ENCODE measurements around the gene TMEM95.
"Not testable (repeated sequence)": the region's sequence is repeated elsewhere in the genome, so short reads cannot be mapped to it uniquely, and the experiment has no call there.

TMEM95 gene

DNA sequence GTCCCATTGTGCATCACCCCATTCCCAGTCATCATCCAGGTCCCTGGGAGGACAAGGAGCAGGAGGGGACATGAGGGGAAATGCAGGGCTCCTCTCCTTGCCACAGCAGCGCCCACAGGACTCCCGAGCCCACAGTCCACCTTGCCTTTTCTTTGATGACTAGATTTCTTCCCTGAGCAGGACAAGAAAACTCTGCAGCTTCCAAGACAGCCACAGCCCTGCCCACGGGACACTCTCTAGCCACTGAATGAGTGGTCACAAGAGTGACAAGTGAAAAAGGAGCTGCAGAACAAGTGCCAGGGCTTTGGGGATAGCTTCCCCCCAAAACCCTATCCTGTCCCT, 30.5 kb upstream of the TMEM95 start:
- DNase-seq, result no peak

DNA sequence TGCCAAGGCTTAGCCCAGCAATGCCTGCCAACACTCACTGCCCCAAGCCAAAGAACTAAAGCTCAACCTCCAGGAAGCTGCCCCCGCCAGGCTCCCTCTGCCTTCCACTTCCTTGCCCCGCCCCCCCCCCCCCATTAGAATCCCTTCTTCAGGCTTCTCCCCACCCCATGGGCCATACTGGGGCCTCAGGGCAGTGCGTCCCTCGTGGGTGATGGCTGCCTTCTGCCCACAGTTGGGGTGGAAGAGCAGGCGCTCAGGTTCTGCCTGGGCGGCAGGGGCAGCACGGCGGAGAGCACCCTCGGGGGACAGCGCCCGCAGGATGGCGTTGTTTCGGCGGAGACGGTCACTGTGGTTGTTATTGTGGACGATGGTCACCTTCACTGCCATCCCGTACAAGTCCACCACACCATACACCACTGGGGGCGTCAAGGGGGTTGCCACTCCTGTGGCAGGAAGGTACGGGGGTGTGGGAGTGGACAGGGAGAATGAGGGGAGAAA, 29.9 kb upstream of the TMEM95 start:
- no peak for DNase-seq

DNA sequence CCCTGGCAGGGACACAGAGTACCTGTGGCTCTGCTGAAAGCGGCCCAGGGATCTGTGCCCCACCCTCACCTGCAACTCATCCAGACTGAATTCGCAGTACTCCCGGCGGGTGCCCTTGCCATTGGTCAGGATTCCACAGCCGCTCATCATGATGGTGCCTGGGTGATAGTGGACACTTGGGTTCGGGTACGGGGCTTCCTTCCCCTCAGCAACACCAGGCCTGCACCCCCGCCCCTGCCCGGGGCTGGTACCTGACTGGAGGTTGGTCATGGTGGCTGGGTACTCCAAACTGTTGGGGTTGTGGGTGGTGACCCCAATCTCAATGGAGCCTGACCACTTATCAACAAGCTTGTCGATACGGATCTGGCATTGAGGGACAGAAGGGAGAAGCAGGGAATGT, 28.8 kb upstream of the TMEM95 start:
- DNase-seq, result no peak

DNA sequence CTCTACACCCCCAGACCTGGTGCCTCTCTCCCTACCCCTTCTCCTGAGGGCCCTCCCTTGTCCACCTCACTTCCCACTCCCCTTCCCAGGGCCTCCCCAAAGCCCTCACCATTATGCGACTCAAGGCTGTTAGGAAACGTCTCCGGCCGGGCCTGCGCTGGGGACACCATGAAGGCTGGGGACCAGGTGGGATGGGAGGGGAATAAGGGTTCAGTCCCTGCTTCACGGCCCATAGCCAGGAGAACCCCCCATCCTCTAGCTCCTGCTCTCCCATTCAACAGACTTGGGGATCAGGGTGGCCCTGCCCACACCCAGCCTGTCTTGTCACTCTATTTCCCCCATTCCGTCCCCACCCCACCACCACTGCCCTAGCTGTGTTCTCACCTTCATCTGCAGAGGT, 27.9 kb upstream of the TMEM95 start:
- no peak for DNase-seq

DNA sequence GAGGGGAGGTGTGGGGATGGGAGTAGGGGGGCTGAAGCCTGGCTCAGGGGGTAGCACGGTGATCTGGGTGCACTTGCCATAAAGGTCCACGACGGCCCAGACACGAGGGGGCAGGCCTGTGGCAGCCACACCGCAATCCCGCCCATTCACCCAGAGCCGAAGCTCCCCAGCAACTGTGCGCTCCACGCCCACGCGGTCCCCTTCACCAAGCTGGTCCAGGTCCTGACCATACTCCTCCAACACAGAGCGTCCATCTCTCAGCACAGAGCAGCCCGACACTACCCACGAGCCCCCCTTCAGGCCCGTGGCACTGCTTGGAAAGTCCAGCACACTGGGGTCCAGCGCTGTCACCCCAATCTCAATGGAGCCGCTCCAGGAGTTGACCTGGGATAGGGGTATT, 27.5 kb upstream of the TMEM95 start:
- DNase-seq, result no peak

DNA sequence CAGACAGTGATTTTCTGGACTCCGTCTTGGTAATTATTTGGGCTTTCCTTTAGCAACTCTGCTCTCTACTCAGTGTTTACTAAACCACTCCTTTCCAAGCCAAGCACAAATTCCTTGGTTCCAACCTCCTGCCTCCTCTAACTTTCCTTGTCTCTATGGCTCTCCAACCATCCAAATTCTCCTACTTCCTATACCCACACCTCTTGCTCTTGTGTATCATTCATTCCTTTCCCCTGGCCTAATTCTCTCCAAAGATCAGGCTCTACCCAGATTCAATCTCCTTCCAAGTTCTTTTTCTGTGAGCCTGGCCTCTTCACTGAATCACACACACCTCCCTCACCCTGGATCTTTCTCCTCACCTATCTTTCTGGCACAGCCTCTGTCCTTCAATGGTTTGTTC, 26.9 kb upstream of the TMEM95 start:
- DNase-seq, result no peak

DNA sequence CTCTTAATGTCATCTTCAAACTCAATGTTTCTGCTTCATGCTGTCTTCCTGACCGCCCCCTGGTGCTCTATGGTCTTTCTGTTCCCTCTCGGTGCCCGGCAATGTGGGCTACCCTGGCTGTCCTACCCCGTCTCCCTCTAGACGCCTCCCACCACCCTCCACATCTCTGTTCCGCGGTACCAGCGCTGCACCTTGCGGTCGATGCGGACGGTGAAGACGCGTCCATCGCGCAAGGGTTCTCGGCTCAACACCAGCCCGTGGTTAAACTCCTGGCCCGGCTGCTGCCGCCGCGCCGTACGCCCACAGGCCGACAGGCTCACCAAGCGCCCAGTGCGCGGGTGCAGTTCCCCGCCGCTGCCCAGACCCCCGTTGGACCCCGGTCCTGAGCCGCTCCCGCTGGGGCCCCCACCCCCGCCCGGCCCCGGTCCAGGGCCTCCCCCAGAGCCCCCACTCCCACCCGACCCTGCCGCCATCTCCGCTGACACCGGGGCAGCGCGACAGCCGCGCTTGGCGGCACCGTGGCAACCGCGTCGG, 26.0 kb upstream of the TMEM95 start, which contains the start of gene NEURL4:
Gene NEURL4, minus strand, starts transcription at position 496 of the 534 bp plus-strand sequence. Its CDS starts 23 bp downstream, at position 473.
- DNase-seq, result no peak

DNA sequence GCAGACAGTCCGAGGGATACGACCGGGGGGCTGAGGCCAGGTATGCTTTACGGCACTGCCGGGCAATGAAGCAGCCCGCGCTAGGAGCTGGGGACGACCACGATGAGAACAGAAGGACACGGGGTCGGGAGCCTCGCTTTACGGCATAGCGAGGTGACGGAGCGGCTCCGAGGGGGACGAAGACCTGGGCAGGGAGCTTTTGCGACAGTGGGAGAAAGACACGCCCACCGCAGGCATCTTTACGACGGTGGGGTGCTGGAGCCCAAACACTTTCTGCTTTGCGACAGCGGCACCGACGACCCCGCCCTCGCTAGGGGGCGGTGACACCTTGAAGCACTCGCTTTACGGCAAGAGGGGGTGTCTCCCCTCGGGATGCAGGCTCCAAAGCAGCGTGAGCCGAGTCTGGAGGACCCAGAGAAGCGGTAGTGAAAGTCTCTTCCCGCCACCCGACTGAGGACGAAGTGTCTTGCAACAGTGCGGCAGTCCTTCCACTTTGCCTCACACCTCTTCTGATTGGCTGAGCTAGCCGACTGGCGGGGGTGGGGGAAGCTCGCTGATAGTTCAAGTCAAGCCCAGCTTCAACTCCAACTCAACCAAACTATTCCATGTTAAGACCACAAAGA, 25.5 kb upstream of the TMEM95 start:
- DNase-seq, result peak; percentile 96

DNA sequence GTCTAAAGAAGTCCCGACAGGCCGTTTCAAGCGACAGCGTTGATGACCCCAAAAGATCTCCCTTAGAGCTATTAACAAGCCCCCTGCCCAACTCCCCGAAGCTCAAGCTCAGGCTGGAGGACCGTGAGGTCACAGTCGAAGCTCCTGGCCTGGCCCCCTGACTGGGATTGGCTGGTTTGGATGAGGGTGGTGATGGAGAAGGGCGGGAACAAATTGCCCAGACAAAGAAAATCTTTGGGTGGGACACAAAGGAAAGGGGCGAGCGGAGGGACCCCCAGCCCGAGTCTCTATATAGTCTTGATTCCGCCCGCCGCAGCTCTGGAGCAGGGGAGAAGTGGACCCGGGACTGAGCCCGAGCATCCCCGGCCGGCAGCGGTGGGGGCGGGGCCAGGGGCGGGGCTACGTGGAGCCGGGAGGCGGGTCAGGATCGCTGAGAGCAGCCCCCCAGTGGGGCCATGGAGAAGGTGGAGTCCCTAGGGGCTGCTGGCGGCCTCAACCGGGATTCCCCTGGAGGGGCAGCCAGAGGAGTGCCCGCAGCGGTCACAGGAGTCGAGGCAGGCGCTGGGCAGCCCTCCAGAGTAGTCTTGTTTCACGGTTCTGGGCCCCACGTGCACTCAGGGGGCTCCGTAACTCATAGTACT, 24.8 kb upstream of the TMEM95 start:
- peak; percentile 82 for DNase-seq

DNA sequence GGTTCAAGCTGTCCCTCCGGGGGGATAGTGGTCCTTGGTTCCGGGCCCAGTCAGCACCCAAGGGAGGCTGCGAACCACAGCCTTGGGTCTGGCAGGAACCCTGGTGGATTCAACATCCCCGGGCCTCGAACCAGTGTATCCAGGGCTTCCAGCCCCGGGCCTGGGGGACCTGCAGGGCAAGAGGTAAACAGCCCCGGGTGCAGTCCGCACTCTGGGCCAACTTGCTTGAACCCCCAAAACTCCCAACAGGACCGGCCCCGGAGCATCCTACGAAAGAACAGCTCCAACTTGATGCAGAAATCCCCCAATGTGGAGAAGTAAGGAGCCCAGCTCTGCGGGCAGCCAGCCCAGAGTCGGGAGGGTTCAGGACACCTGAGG, 24.3 kb upstream of the TMEM95 start:
- DNase-seq, result no peak

DNA sequence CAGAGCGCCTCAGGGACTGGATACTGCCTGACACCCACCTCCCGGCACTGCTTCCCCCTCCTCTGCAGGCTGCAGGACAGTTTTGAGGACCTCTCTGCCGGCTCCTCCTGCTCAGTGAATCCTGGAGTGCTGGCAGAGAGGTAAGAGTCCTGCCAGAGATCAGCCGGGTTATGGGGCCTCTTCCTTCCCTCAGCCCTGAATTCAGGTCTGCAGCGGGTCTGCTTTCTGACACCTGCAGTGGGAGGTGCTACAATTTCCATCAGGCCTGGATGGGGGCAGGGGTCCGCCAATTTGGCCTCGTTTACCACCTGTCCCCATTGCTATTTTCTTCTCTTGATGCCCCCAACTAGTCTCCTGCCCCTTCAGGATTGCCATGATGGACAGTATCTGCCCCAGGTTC, 22.8 kb upstream of the TMEM95 start:
- DNase-seq, result no peak

DNA sequence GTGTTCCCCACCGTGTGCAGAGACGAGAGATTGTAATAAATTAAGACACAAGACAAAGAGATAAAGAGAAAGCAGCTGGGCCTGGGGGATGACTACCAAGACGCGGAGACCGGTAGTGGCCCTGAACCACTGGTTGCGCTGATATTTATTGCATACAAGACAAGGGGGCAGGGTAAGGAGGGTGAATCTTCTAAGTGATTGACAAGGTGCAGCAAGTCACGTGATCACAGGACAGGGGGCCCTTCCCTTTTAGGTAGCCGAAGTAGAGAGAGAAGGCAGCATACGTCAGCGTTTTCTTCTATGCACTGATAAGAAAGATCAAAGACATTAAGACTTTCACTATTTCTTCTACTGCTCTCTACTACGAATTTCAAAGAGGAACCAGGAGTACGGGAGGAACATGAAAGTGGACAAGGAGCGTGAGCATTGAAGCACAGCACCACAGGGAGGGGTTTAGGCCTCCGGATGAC, 22.3 kb upstream of the TMEM95 start:
- not testable (repeated sequence) for DNase-seq

DNA sequence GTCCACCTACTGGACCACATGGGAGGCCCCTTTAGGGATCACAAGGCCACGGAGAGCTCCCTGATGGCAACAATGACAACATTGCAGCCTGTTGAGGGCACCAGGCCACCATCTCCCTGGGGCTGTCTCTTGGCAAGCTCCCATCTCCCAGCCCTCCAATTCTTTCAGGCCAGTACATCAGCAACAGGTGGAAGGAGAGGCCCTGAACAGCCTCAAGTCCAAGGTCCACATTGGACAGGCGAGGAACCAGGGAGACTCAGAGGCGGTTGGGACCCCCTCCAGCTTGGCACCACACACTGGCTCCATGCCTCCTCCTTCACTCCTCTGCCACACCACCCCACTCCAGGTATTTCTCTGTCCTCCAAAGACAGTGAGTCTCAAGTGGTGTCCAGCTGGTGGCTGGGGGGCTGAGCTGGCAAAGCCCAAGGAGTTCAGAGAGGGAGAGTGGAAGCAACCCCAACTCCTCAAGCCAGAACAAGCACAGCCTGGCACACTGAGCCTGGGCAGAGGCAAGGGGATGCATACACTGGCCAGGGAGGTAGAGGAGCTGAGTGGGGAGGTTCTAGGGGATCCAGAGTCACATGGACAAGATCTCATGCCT, 19.9 kb upstream of the TMEM95 start:
- DNase-seq, result no peak

DNA sequence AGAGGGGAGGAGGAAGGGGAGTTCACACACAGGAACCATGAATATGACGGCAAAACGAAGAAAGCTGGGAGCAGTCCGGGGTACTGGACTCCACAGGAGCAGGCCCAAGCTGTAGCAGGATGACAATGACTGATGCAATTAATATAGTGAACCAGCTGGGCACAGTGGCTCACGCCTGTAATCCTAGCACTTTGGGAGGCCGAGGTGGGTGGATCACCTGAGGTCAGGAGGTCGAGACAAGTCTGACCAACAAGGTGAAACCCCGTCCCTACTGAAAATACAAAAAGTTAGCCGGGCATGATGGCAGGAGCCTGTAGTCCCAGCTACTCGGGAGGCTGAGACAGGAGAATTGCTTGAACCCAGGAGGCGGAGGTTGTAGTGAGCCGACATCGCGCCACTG, 19.2 kb upstream of the TMEM95 start:
- not testable (repeated sequence) for DNase-seq

DNA sequence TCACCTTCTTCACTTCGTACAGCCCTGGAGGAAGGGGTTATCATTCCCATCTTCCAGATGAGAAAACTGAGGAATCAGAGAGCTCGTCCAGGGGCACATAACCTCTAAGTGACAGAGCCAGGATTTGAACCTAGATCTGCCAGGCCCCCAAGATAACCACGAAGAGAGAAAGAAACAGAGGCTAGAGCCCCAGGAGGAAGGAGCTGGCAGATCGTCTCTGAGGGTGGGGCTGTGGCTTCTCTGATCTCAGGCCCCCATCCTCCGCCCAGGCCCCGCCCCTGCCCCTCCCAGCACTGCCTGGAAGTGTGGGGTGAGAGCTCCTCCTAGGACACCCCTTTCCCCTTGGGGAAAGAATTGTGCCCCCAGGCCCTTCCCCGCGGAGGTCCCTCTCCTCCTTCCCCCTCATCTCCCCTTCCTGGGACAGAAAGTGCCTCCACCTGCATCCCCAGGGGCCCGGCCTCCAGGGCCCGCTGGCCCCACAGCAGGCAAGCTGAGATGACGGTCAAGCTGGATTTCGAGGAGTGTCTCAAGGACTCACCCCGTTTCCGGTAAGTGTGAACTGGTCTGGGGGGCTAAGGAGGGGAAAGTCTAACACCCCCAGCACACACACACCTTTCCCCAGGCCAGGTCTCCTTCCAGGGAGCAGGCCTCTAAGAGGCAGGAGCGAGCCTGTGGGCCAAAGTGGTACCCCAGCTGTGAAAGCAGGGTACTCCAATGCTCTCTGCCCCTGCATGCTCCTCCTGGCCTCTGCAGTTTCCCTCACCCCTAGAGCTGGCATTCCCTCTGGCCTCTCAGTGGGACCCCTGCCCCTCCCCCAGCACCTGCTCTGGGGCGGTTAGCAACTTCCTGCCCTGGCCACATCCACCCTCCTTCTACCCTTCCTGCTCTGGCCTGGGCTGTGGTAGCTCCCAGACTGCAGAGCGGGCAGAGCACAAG, 18.4 kb upstream of the TMEM95 start, which contains the start of gene ACAP1:
Gene ACAP1, plus strand, starts transcription at position 290 of the 936 bp plus-strand sequence. Its CDS starts 206 bp downstream, at position 496.
- peak; percentile 86 for DNase-seq

DNA sequence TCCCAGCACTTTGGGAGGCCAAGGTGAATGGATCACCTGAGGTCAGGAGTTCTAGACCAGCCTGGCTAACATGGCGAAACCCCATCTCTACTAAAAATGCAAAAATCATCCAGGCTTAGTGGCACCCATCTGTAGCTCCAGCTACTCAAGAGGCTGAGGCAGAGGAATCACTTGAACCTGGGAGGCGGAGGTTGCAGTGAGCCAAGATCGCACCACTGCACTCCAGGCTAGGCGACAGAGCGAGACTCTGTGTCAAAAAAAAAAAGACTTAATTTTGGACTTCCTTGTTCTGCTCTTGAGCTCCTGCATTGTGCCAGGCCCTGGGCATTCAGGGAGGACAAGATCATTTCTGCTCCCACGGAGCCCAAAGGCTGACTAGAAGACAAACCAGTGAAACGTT, 17.4 kb upstream of the TMEM95 start:
- DNase-seq, result not testable (repeated sequence)

DNA sequence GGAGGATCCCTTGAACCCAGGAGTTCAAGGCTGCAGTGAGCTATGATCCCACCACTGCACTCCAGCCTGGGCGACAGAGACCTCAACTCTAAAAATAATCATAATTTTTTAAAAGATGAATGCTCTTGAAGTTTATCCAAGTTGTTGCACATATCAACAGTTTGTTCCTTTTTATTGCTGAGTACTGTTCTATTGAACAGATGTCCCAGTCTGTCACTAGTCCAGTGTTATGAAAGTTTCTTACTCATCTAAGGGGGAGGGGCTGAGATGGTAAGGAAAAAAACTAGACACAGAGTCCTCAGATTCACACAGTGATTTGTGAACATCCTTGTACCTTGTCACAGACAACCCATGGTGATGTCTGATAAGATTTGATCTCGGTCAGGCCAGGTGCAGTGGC, 14.8 kb upstream of the TMEM95 start:
- no peak for DNase-seq

DNA sequence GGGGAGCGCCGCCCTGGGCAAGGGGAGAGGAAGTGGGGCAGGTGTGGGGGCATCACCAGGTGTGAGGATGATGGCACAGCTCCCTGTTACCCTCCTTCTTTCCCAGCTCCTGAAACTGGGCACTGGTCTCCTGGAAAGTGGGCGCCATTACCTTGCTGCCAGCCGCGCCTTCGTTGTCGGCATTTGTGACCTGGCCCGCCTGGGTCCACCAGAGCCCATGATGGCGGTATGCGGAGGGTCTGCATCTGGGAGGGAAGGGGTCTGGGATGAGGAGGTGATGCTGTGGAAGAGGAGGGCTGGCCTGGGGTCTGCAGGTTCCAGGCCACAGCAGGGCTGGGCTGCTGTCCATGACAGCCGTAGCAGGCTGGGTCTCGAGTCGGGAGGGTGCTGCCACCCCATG, 13.1 kb upstream of the TMEM95 start:
- DNase-seq, result no peak

DNA sequence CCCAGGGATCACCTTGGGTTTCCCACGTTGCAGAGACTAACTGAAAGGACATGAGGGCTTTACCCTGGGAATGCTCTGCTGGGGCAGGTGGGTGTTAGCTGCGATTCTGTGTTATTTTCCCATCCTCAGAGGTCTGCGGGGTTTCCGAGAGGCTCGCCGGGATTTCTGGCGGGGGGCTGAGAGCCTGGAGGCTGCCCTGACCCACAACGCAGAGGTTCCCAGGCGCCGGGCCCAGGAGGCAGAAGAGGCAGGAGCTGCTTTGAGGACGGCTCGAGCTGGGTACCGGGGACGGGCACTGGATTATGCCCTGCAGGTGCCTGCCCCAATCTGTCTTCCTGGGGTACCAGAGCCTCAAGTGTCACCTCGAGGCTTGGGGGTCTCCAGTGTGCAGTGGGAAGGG, 11.7 kb upstream of the TMEM95 start:
- DNase-seq, result no peak

DNA sequence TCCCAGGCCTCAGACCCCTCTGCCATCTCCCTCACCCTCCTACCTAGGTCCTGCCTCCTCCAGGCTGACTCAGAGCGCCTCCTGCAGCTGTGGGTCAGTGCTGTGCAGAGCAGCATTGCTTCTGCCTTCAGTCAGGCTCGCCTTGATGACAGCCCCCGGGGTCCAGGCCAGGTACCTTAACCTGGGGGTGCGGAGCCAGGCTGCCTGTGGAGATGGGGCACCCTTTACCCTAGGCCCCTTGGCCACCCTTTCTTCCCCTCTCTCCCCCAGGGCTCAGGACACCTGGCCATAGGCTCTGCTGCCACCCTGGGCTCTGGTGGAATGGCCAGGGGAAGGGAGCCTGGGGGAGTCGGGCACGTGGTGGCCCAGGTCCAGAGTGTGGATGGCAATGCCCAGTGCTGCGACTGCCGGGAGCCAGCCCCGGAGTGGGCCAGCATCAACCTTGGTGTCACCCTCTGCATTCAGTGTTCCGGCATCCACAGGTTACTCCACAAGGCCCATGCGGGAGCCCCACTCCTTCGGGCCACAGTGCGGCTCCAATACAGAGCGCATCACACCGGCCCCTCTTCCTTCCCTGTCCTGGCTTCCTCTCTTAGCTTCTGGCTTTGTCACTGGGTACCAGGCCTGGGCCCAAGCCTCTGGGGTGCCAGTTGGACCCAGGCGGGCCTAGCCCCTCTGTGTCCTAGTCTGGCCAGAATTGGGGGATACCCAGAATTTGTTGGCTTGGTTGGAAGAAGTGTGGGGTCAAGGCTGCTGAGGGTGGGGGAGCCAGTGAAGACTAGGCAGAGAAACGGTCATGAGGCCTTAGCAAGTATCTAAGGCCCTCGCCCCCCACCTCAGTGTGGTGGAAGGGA, 8.0 kb upstream of the TMEM95 start:
- no peak for DNase-seq

DNA sequence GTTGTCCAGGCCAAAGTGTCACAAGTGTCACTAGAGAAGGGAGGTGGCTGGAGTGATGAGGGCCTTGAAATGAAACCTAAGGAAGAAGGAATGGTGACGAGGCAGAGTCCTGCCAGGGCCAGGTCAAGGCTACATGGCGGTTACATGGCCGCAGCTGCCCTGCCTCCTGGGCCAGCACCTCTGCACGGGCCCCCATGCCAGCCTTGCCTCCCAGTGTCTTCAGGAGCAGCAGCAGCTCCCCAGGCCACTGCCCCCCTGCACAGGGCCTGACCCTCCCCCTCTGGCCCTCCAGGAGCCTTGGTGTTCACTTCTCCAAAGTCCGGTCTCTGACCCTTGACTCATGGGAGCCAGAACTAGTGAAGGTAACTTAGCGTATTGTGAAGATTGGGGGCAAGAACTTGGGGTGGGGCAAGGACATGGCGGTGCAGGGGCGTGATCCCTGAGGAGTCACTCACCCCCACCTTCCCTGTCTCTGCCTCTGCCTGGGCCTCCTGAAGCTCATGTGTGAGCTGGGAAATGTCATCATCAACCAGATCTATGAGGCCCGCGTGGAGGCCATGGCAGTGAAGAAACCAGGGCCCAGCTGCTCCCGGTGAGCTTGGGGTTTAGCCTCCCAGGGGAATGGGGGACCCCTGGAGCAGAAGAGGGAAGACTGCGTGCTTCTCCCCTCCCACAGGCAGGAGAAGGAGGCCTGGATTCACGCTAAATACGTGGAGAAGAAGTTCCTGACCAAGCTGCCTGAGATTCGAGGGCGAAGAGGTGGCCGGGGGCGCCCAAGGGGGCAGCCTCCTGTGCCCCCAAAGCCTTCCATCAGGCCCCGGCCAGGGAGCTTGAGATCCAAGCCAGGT, 7.1 kb upstream of the TMEM95 start:
- DNase-seq, result no peak
